SK-N-MC (cell line): ENCODE data around the gene IPO5.

ENCODE experiments used
- DNase-seq: peaks from one replicate; pipeline ENCODE4 v3.0.0-alpha.2; 2011; ENCODE audit warnings: low read depth, low spot score
- H3K27ac ChIP-seq: fragments of 200-600 bp; sonication (generic); 2 replicates; pipeline ENCODE4 v1.5.1; 2016; ENCODE audit warnings: mixed run types
- H3K36me3 ChIP-seq: fragments of 200-600 bp; sonication (generic); 2 replicates; pipeline ENCODE4 v1.6.1; 2017; ENCODE audit warnings: antibody characterized with exemption, low read length, mixed read lengths; ENCODE audit not compliant: insufficient read depth
- H3K4me3 ChIP-seq: fragments of 200-600 bp; sonication (generic); 2 replicates; pipeline ENCODE4 v1.5.1; 2016
- H3K9ac ChIP-seq: fragments of 200-600 bp; sonication (generic); 2 replicates; pipeline ENCODE4 v1.8.0; 2017; ENCODE audit warnings: mixed run types, mixed read lengths; ENCODE audit not compliant: insufficient read length
- H3K9me3 ChIP-seq: fragments of 200-600 bp; sonication (generic); 2 replicates; pipeline ENCODE4 v1.6.1; 2017; ENCODE audit warnings: low read depth, mild to moderate bottlenecking, antibody characterized with exemption, low read length, moderate library complexity, mixed read lengths
- EZH2 ChIP-seq: fragments of 200-600 bp; sonication (generic); IDR thresholded peaks from one replicate; pipeline ENCODE4 v1.6.1; 2017; ENCODE audit warnings: antibody characterized with exemption
- FOXP2 ChIP-seq: optimal IDR thresholded peaks from 2 replicates; pipeline ENCODE3; 2011; ENCODE audit warnings: mild to moderate bottlenecking, moderate library complexity; ENCODE audit not compliant: insufficient read depth; ENCODE audit errors: extremely low read length, control extremely low read depth
- POLR2AphosphoS5 ChIP-seq: IDR thresholded peaks from 2 replicates; pipeline ENCODE4 v1.6.1; 2012; ENCODE audit warnings: mild to moderate bottlenecking, low read depth, low read length, borderline replicate concordance

IPO5 gene

GRCh38 chr13:98007001-98007400 lies 53.5 kb downstream of the IPO5 start:
- Histone ChIP-seq H3K27ac (no peak overlapping the region), H3K9ac (no peak overlapping the region), H3K9me3 (no peaks in the 10 kb centered on the region), H3K36me3 (peaks cover 95% of the 10 kb centered on the region), H3K4me3 (no peak overlapping the region)
- no peak for DNase-seq
- no peak for TF ChIP-seq FOXP2
- no peak for TF ChIP-seq EZH2
- TF ChIP-seq POLR2AphosphoS5 = no peak

- no peak for DNase-seq
- Histone ChIP-seq H3K27ac (no peak overlapping the region), H3K9me3 (no peaks in the 10 kb centered on the region), H3K36me3 (peaks cover 97% of the 10 kb centered on the region), H3K4me3 (no peak overlapping the region), H3K9ac (no peak overlapping the region)
- TF ChIP-seq POLR2AphosphoS5 (no peak), EZH2 (no peak), FOXP2 (no peak)
These were observed 59.8 kb downstream of the IPO5 start for GRCh38 chr13:98013241-98013640.

- DNase-seq = no peak
- H3K4me3 ChIP-seq = no peak overlapping the region
- H3K27ac ChIP-seq = no peak overlapping the region
- peaks cover 97% of the 10 kb centered on the region for H3K36me3 ChIP-seq
- H3K9me3 ChIP-seq = no peaks in the 10 kb centered on the region
- no peak for TF ChIP-seq EZH2
- no peak for TF ChIP-seq POLR2AphosphoS5
- no peak for TF ChIP-seq FOXP2
- no peak overlapping the region for H3K9ac ChIP-seq
These were observed 61.3 kb downstream of the IPO5 start for GRCh38 chr13:98014766-98015165.

- no peak for TF ChIP-seq FOXP2
- TF ChIP-seq EZH2 = no peak
- no peak for TF ChIP-seq POLR2AphosphoS5
- H3K9me3 ChIP-seq = no peaks in the 10 kb centered on the region
- H3K27ac ChIP-seq = no peak overlapping the region
- no peak overlapping the region for H3K4me3 ChIP-seq
- no peak overlapping the region for H3K9ac ChIP-seq
- H3K36me3 ChIP-seq = peaks cover 98% of the 10 kb centered on the region
- no peak for DNase-seq
These were observed 64.8 kb downstream of the IPO5 start for GRCh38 chr13:98018293-98018692.

- Histone ChIP-seq H3K4me3 (no peak overlapping the region), H3K9ac (no peak overlapping the region), H3K27ac (no peak overlapping the region), H3K36me3 (peaks cover 91% of the 10 kb centered on the region), H3K9me3 (no peaks in the 10 kb centered on the region)
- DNase-seq = no peak
- TF ChIP-seq POLR2AphosphoS5 = no peak
- no peak for TF ChIP-seq FOXP2
- no peak for TF ChIP-seq EZH2
These were observed 65.7 kb downstream of the IPO5 start for GRCh38 chr13:98019186-98019585.

- no peak for DNase-seq
- H3K27ac ChIP-seq = peak overlapping the region; percentile 69; the same call in 1 of the 2 replicates
- no peak for TF ChIP-seq FOXP2
- TF ChIP-seq EZH2 = no peak
- no peak for TF ChIP-seq POLR2AphosphoS5
- H3K36me3 ChIP-seq = peaks cover 82% of the 10 kb centered on the region
- H3K9me3 ChIP-seq = no peaks in the 10 kb centered on the region
- no peak overlapping the region for H3K4me3 ChIP-seq
- H3K9ac ChIP-seq = no peak overlapping the region
These were observed 66.8 kb downstream of the IPO5 start for GRCh38 chr13:98020271-98020670.

- no peak for TF ChIP-seq POLR2AphosphoS5
- Histone ChIP-seq H3K9ac (no peak overlapping the region), H3K36me3 (peaks cover 63% of the 10 kb centered on the region), H3K9me3 (no peaks in the 10 kb centered on the region), H3K4me3 (no peak overlapping the region), H3K27ac (peak overlapping the region; percentile 69)
- DNase-seq = no peak
These were observed 68.7 kb downstream of the IPO5 start for GRCh38 chr13:98022210-98022609.

GRCh38 chr13:98025480-98026025 lies 72.1 kb downstream of the IPO5 start:
- DNase-seq = no peak
- Histone ChIP-seq H3K4me3 (no peak overlapping the region), H3K36me3 (peaks cover 29% of the 10 kb centered on the region), H3K9ac (no peak overlapping the region), H3K27ac (0 out of 2 replicates have a peak overlapping the region, but pooled peaks have one; percentile 57), H3K9me3 (no peaks in the 10 kb centered on the region)
- TF ChIP-seq POLR2AphosphoS5 = no peak; the same call in 1 of the 2 replicates
- TF ChIP-seq FOXP2 = no peak
- no peak for TF ChIP-seq EZH2

- Histone ChIP-seq H3K9me3 (no peaks in the 10 kb centered on the region), H3K4me3 (no peak overlapping the region), H3K27ac (peak overlapping the region; percentile 5; the same call in 1 of the 2 replicates), H3K36me3 (peaks cover 20% of the 10 kb centered on the region), H3K9ac (no peak overlapping the region)
- no peak for TF ChIP-seq POLR2AphosphoS5
- no peak for TF ChIP-seq EZH2
- no peak for TF ChIP-seq FOXP2
- no peak for DNase-seq
These were observed 73.0 kb downstream of the IPO5 start for GRCh38 chr13:98026457-98026857.
